Right atrium auricular region (tissue), 2 donors: ENCODE results near the gene KCTD17. TPM values are rescaled to one million over a fixed set of nuclear protein-coding genes. Genes with fewer than 3 reads are reported as not detected.

Source experiments
- DNase-seq: peaks from one replicate; pipeline ENCODE4 v3.0.0-alpha.2; 2019; ENCODE audit warnings: low spot score
- H3K27ac ChIP-seq, 2 donors: fragments of 200-600 bp; sonication (generic); 1 replicate in 1 of 2; 2 replicates in 1 of 2; pipeline ENCODE4 v1.5.1; 2016 to 2019
- H3K27me3 ChIP-seq, 2 donors: fragments of 200-600 bp; sonication (generic); one replicate each; pipeline versions ENCODE4 v1.5.1 to v1.6.0; 2017 to 2019
- H3K36me3 ChIP-seq: fragments of 200-600 bp; sonication (generic); one replicate; pipeline ENCODE4 v1.5.1; 2016
- H3K4me1 ChIP-seq, 2 donors: fragments of 200-600 bp; sonication (generic); one replicate each; pipeline versions ENCODE4 v1.5.1 to v1.6.0; 2017 to 2019
- H3K4me3 ChIP-seq, 2 donors: fragments of 200-600 bp; sonication (generic); 1 replicate in 1 of 2; 2 replicates in 1 of 2; pipeline ENCODE4 v1.5.1; 2017 to 2019; ENCODE audit warnings: mild to moderate bottlenecking in 1 of 2, moderate library complexity in 1 of 2
- H3K9me3 ChIP-seq, 2 donors: fragments of 200-600 bp; sonication (generic); one replicate each; pipeline ENCODE4 v1.5.1; 2019
- total RNA-seq, 2 donors: library from RNA; depleted of rRNA; stranded (reverse); fragments of >200 nt; gene quantifications; one replicate each; pipeline ENCODE4 v1.1.0, GENCODE V29; 2016
- TF ChIP-seq, protein P1 (sequence below), 2 donors: fragments of 200-600 bp; sonication (generic); IDR thresholded peaks; one replicate each; pipeline ENCODE4 v1.5.1; 2019; ENCODE audit warnings: antibody characterized with exemption in 2 of 2

KCTD17 gene
- total RNA-seq, 2 donors from 2014 or later, result 44.9 to 54.8 TPM

DNA sequence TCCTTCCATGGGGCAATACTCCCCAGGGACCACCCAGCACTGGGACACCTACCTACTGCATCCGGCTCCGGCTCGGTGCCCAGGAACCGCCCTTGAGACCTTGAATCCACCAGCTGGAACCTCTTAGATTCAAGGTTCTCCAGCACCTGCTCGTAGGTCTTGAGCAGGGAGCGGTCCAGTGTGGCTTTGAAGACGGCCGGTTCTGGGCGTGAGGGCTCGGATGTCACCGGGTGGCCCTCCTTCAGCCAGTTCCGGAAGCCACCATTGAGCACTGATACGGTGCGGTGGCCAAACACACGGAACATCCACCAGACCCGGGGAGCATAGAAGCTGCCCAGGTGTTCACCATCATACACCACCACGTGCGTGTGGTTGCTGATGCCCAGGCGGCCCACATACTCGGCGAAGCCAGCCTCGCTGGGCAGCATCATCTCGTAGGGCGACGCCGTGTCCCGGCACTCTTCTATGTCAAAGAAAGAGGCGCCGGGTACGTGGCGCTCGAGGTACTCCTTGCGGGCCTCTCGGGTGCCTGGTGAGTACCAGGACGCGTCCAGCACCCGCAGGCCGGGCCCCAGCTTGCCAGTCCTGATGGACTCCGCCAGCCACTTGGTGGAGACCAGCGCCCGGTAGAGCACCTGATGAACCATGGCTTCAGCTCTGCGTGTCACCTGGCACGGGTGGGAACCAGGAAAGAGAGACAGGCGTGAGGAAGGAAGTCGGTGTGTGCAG is 33.3 kb upstream of the KCTD17 start:
- TF ChIP-seq, protein P1, sequence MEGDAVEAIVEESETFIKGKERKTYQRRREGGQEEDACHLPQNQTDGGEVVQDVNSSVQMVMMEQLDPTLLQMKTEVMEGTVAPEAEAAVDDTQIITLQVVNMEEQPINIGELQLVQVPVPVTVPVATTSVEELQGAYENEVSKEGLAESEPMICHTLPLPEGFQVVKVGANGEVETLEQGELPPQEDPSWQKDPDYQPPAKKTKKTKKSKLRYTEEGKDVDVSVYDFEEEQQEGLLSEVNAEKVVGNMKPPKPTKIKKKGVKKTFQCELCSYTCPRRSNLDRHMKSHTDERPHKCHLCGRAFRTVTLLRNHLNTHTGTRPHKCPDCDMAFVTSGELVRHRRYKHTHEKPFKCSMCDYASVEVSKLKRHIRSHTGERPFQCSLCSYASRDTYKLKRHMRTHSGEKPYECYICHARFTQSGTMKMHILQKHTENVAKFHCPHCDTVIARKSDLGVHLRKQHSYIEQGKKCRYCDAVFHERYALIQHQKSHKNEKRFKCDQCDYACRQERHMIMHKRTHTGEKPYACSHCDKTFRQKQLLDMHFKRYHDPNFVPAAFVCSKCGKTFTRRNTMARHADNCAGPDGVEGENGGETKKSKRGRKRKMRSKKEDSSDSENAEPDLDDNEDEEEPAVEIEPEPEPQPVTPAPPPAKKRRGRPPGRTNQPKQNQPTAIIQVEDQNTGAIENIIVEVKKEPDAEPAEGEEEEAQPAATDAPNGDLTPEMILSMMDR (IDR thresholded peaks at IDR 0.05), result no peak
- peak overlapping the region; percentile 89 to 97 for H3K4me3 ChIP-seq
- DNase-seq, result no peak
- no peaks in the 10 kb centered on the region for H3K9me3 ChIP-seq
- no peaks in the 10 kb centered on the region for H3K36me3 ChIP-seq
- H3K27me3 ChIP-seq, result no peaks in the 10 kb centered on the region
- peak overlapping the region; percentile 89 to 93 for H3K27ac ChIP-seq
- peaks cover 0 to 71% of the 10 kb centered on the region in 2 donors for H3K4me1 ChIP-seq

DNA sequence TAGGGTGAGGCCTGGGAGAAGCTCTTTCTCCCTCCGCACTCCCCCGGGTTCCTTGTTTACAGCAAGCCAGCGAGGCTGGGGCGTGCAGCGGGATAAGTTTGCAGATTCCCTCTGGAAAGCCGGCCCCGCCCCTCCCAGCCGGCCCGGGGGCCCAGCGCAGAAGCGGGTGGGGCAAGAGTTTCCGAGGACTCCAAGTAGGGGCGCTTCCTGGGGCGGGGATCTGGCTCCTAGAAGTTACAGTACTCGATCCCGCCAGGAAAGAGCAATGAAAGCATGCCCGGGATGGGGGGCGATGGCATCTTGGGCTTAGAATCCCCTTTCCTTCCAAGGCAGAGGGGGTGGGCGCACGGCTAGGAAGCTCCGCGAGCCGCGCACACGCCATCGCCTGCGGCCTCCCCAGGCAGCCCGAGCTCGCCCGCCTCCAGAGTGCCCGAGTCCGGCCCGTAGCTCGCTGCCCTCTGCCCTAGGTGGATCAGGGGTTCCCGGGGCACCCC is 32.7 kb upstream of the KCTD17 start:
- peaks cover 0 to 77% of the 10 kb centered on the region in 2 donors for H3K4me1 ChIP-seq
- peak overlapping the region; percentile 89 to 93 for H3K27ac ChIP-seq

DNA sequence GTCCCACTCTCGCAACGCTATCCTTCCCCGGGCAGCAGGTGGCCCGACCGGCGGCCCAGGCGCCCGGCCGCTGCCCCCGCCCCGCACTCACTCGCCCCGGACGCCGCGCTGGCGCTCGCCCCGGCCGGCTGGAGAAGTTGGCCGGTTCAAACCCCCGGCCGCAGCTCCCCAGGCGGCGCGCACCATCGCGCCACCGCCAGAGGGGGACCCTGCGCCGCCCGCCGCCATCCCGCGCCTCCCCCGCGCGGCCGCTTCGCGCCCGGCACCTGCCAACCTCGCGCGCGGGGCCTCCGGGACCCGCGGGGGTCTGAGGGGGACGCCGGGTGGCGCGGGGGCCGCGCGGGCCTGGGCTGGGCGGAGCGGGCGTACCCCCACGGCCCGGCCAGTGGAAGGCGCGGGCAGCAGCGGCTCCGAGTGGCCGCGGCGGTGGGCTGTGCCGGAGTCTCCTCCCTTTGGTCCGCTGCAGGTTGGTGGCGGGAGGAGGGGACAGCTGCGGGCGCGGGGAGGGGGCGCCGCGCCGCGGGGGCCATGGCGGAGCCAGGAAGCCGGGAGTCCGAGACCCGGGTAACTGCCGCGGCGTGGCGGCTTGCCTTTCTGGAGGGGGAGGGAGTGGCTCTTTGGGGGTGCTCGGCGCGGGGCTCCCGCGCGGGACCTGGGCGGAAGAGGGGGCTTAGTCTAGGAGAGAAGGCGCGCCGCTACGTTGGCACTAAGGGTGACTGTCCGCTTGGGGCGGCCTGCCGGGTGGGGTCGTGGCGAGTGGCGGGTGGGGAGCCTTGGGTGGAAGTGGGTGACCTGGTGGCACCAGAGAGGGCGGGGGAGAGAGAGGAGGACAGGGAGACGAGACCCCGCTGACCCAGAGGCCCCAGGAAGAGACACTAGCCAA is 32.0 kb upstream of the KCTD17 start, which contains the start of the genes MPST and TST:
Gene MPST, plus strand, starts transcription at position 434 of the 883 bp plus-strand sequence. Its CDS starts 95 bp downstream, at position 529.
Gene TST, minus strand, starts transcription at position 139 of the 883 bp plus-strand sequence. CDS start 715 bp downstream, outside the sequence.
- Histone ChIP-seq H3K36me3 (peaks cover 4% of the 10 kb centered on the region), H3K9me3 (no peaks in the 10 kb centered on the region), H3K4me1 (peaks cover 0 to 77% of the 10 kb centered on the region in 2 donors), H3K4me3 (peak within 1 kb of the TSS; percentile 89 to 97), H3K27ac (peak within 1 kb of the TSS; percentile 89 to 95), H3K27me3 (no peaks in the 10 kb centered on the region)
- peak; percentile 67 for DNase-seq
- TF ChIP-seq, protein P1 (IDR thresholded peaks at IDR 0.05), result peak; percentile 14 to 39

More for the DNA sequence above, 32.7 kb upstream of the KCTD17 start:
- H3K4me3 ChIP-seq, result peak overlapping the region; percentile 89 to 97
- H3K36me3 ChIP-seq, result no peaks in the 10 kb centered on the region
- no peaks in the 10 kb centered on the region for H3K9me3 ChIP-seq
- H3K27me3 ChIP-seq, result no peaks in the 10 kb centered on the region
- TF ChIP-seq, protein P1 (IDR thresholded peaks at IDR 0.05), result no peak
- peak; percentile 75 for DNase-seq

DNA sequence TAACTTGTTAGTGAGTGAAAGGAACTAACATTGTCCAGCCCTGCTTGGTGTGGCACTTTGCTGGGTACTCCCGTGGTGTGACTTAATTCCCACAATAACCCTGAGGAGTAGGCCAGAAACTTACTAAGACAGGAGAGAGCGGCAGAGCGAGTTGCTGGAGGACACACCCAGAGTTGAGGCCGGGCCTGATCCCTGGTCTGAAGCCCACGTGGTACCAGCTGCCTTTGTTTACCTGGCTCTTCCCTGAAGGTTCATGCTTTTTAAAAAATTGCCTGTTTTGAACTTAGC is 31.4 kb upstream of the KCTD17 start:
- peak overlapping the region; percentile 89 to 95 for H3K27ac ChIP-seq
- H3K9me3 ChIP-seq, result no peaks in the 10 kb centered on the region
- DNase-seq, result no peak
- H3K36me3 ChIP-seq, result peaks cover 9% of the 10 kb centered on the region
- TF ChIP-seq, protein P1 (IDR thresholded peaks at IDR 0.05), result no peak
- peaks cover 0 to 74% of the 10 kb centered on the region in 2 donors for H3K4me1 ChIP-seq
- H3K4me3 ChIP-seq, result peak overlapping the region; percentile 89 to 97
- no peaks in the 10 kb centered on the region for H3K27me3 ChIP-seq

DNA sequence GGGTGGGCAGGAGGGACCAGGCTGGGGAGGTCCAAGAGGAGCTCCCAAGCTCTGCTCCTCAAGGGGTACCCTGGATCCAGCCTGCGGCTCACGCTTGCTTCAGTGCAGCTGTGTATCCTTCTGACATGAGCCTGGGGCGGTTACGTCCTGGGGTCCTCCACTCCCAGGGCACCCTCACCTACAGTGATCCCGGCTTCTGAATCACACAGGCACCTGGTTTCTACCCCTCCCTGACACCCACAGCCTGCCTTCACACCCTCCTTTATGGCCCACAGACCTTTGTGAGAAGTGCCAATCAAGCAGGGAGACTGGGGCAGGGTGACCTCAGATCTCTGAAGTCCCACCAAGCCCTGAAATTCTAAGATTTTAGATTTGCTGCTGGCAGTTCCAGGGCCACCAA is 30.5 kb upstream of the KCTD17 start:
- DNase-seq, result no peak
- Histone ChIP-seq H3K27ac (peak overlapping the region in 1 of 2 donors; percentile 89), H3K36me3 (peaks cover 15% of the 10 kb centered on the region), H3K4me1 (peaks cover 0 to 79% of the 10 kb centered on the region in 2 donors), H3K4me3 (peak overlapping the region in 1 of 2 donors; percentile 97), H3K9me3 (no peaks in the 10 kb centered on the region), H3K27me3 (no peaks in the 10 kb centered on the region)
- TF ChIP-seq, protein P1 (IDR thresholded peaks at IDR 0.05), result no peak
